ENCODE results near the gene MOXD1.
"Not testable (repeated sequence)": the region's sequence is repeated elsewhere in the genome, so short reads cannot be mapped to it uniquely, and the experiment has no call there.

MOXD1 gene

DNA sequence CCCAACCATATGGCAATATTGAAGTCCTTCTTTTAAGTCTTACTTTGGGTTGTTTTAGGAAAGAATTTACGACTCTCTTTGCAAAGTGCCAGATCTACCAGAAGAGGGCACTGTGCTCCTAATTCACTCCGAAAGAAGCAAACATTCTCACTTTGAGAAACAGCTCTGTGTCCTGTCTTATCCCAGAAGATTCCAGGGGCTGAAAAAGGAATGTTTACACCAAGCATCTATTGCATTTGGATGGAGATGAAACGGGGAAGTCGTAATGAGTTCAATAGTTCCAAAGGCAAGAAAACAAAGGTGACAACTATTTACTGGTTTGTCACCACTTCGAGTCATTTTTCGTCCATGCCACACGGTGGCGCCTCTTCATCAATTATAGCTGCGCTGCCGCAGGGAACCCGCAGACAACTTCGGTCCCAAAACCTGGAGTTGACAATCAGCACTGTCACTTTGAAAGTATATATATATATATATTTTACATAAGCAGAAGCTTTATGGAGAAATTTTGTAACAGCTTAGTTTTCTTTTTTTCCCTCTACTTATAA is 121.6 kb downstream of the MOXD1 start:
- Histone ChIP-seq H3K79me2 (no peaks in the 10 kb centered on the region), H3K27me3 (ENCODE audit: control insufficient read depth, insufficient read depth, low read length) (no peaks in the 10 kb centered on the region), H3K9ac (no peak overlapping the region), H3K9me3 (ENCODE audit: control insufficient read depth, low read length) (no peaks in the 10 kb centered on the region), H3K4me1 (no peaks in the 10 kb centered on the region), H3K27ac (no peak overlapping the region), H3K4me3 (ENCODE audit: low read depth, low read length) (peak overlapping the region; percentile 53), H3K36me3 (ENCODE audit: control insufficient read depth, insufficient read depth, low read length) (no peaks in the 10 kb centered on the region), H2AFZ (peak overlapping the region; percentile 81), H3K4me2 (ENCODE audit: low read length) (peak overlapping the region; percentile 81)
- TF ChIP-seq, protein P1, sequence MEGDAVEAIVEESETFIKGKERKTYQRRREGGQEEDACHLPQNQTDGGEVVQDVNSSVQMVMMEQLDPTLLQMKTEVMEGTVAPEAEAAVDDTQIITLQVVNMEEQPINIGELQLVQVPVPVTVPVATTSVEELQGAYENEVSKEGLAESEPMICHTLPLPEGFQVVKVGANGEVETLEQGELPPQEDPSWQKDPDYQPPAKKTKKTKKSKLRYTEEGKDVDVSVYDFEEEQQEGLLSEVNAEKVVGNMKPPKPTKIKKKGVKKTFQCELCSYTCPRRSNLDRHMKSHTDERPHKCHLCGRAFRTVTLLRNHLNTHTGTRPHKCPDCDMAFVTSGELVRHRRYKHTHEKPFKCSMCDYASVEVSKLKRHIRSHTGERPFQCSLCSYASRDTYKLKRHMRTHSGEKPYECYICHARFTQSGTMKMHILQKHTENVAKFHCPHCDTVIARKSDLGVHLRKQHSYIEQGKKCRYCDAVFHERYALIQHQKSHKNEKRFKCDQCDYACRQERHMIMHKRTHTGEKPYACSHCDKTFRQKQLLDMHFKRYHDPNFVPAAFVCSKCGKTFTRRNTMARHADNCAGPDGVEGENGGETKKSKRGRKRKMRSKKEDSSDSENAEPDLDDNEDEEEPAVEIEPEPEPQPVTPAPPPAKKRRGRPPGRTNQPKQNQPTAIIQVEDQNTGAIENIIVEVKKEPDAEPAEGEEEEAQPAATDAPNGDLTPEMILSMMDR (IDR thresholded peaks at IDR 0.05) = peak; percentile 86

DNA sequence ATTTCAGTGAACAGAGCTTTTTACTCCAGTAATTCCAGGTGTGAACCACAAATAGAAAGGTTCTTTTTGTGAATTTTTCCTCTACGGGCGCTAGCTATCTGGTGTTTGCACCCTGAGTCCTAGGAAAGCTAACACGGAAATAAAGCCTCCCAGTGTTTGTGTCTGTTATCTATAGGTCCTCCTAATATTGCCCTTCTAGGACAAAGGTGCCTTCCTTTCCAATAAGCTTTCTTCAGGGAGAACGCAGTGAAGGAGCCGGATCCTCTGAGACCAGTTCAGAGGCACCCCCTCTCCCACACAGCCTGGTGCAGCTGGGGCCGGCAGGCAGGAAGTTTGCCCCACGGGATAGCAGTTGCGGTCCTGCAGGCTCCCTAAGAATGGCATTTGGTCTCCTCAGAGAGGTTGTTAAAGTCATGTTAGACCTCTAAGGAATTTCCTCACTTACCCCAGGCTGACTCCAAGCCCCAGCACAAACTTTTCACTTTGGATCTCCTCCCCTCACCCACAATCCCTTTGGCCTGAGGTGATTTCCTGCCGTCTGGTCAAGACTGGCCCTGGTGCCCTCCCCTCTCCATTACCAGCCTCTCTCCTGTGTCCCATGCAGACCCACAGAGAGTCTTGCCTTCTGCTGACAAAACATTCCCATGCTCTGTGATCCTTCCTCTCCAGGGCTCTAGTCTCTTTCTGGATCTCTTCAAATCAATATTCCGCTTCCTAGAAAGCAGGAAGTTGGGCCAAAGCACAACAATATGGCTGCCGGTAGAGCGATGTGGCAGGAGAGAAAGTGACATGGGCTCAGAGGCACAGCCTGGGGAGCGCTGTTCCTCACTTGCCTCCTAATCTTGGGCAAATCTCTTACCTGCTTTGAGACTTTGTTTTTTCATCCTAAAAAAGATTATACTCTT is 126.0 kb downstream of the MOXD1 start:
- Histone ChIP-seq H3K4me3 (ENCODE audit: low read depth, low read length) (no peak overlapping the region), H3K9ac (no peak overlapping the region), H2AFZ (no peak overlapping the region), H3K79me2 (no peaks in the 10 kb centered on the region), H3K36me3 (ENCODE audit: control insufficient read depth, insufficient read depth, low read length) (no peaks in the 10 kb centered on the region), H3K27me3 (ENCODE audit: control insufficient read depth, insufficient read depth, low read length) (no peaks in the 10 kb centered on the region), H3K9me3 (ENCODE audit: control insufficient read depth, low read length) (no peaks in the 10 kb centered on the region), H3K4me1 (no peaks in the 10 kb centered on the region), H3K4me2 (ENCODE audit: low read length) (no peak overlapping the region), H3K27ac (no peak overlapping the region)
- TF ChIP-seq, protein P1 (IDR thresholded peaks at IDR 0.05) = no peak

DNA sequence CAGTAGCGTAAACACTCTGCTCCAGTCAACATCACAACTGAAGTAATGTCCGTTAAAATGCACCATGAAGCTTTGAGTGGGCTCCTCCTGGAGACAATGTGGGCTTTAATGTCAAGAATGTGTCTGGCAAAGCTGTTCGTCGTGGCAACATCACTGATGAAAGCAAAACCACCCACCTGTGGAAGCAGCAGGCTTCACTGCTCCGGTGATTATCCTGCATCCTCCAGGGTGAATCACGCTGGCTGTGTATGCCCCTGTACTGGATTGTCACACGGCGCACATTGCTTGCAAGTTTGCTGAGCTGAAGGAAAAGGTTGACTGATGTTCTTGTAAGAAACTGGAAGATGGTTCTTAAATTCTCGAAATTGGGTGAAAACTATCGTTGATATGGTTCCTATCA is 128.5 kb downstream of the MOXD1 start:
- no peaks in the 10 kb centered on the region for H3K79me2 ChIP-seq
- no peaks in the 10 kb centered on the region for H3K4me1 ChIP-seq
- no peak overlapping the region for H2AFZ ChIP-seq
- H3K9ac ChIP-seq = no peak overlapping the region
- no peaks in the 10 kb centered on the region for H3K9me3 ChIP-seq (ENCODE audit: control insufficient read depth, low read length)
- H3K27ac ChIP-seq = no peak overlapping the region
- H3K27me3 ChIP-seq (ENCODE audit: control insufficient read depth, insufficient read depth, low read length) = no peaks in the 10 kb centered on the region
- H3K4me3 ChIP-seq (ENCODE audit: low read depth, low read length) = no peak overlapping the region
- H3K36me3 ChIP-seq (ENCODE audit: control insufficient read depth, insufficient read depth, low read length) = no peaks in the 10 kb centered on the region
- no peak overlapping the region for H3K4me2 ChIP-seq (ENCODE audit: low read length)
- TF ChIP-seq, protein P1 (IDR thresholded peaks at IDR 0.05) = no peak

DNA sequence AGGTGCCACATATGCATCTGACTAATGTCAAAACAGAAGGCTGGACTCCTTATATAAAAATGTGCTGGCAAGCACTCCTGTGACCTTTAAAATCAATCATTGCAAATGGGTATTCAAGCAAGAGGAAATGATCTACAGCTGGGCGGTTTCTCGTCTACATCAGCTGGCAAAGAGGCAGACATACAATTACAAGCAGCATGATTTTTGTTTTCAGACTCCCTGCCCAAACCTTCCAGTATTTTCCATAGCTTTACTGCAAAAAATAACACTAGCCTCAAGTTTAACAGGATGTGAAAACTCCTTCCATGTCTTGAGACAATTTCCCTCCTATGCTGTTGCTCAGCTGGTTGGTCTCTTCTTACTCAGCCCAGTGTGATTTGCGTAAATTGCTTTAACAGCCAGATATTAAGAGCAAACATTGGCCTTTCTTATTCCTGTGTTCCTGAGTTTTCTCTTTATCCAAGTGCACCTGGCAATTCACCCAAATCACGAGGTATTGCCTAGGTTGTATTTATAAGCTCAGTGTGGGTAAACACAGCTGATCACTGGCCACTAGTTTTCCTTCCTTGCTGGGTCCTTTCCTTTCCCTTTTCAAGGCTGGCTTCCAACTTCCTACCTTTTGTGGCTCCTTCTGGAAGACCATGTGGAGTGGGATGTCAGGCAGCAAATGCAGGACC is 130.4 kb downstream of the MOXD1 start:
- TF ChIP-seq, protein P1 (IDR thresholded peaks at IDR 0.05) = no peak
- Histone ChIP-seq H3K36me3 (ENCODE audit: control insufficient read depth, insufficient read depth, low read length) (no peaks in the 10 kb centered on the region), H3K27ac (no peak overlapping the region), H3K4me3 (ENCODE audit: low read depth, low read length) (no peak overlapping the region), H3K9me3 (ENCODE audit: control insufficient read depth, low read length) (no peaks in the 10 kb centered on the region), H3K4me2 (ENCODE audit: low read length) (no peak overlapping the region), H3K79me2 (no peaks in the 10 kb centered on the region), H3K27me3 (ENCODE audit: control insufficient read depth, insufficient read depth, low read length) (no peaks in the 10 kb centered on the region), H3K4me1 (no peaks in the 10 kb centered on the region), H3K9ac (no peak overlapping the region), H2AFZ (no peak overlapping the region)

DNA sequence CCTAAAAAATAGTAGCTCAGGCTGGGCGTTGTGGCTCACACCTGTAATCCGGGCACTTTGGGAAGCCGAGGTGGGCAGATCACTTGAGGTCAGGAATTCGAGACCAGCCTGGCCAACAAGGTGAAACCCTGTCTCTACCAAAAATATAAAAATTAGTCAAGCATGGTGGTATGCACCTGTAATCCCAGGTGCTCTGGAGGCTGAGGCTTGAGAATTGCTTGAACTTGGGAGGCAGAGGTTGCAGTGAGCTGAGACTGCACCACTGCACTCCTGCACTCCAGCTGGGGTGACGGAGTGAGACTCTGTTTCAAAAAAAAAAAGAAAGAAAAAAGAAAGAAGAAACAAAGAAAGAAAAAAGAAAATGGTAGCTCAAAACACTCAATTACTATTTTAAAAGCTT is 132.6 kb downstream of the MOXD1 start:
- H3K9ac ChIP-seq, H3K4me1 ChIP-seq: not testable (repeated sequence)

More for the DNA sequence above, 132.6 kb downstream of the MOXD1 start:
- not testable (repeated sequence) for H3K9me3 ChIP-seq (ENCODE audit: control insufficient read depth, low read length); H3K27me3 ChIP-seq (ENCODE audit: control insufficient read depth, insufficient read depth, low read length); H3K27ac ChIP-seq; H3K4me2 ChIP-seq (ENCODE audit: low read length); H3K36me3 ChIP-seq (ENCODE audit: control insufficient read depth, insufficient read depth, low read length); H3K4me3 ChIP-seq (ENCODE audit: low read depth, low read length); H2AFZ ChIP-seq; H3K79me2 ChIP-seq

Data from parathyroid adenoma (tissue), 2 donors.